ENCODE results near the gene DCXR. TPM values are rescaled to one million over a fixed set of nuclear protein-coding genes. Genes with fewer than 3 reads are reported as not detected.

The DCXR gene
- total and polyA plus RNA-seq, 8 donors: 34.8 to 108 (median 60.0) TPM

GRCh38 chr17:82021107-82021899, 16.2 kb downstream of the DCXR start:
- no peak overlapping the region for H3K27ac ChIP-seq
- FAIRE-seq: no peak
- peak overlapping the region in 1 of 4 donors; percentile 95 for H3K4me3 ChIP-seq
- intact Hi-C loops (cut with DNase I): loop anchor here in 1 of 3 donors (10.0 kb wide), 1 partner anchor 133 kb away; no protein-coding TSS in a partner anchor
- H3K4me1 ChIP-seq: peaks cover 9 to 14% (median 14%) of the 10 kb centered on the region in 3 donors
- H3K36me3 ChIP-seq: no peaks in the 10 kb centered on the region
- peak; percentile 68 to 92 (median 78) for DNase-seq
- peak in 3 of 4 donors; percentile 34 to 43 (median 35) for ATAC-seq
- H3K9me3 ChIP-seq: no peaks in the 10 kb centered on the region
- no peaks in the 10 kb centered on the region for H3K27me3 ChIP-seq
- peak; percentile 15 to 71 (median 50) for TF ChIP-seq CTCF (IDR thresholded peaks at IDR 0.05)
- 17 to 18% methylated on average over 25 of the region's 25 CpGs for WGBS, 2 donors

DNA sequence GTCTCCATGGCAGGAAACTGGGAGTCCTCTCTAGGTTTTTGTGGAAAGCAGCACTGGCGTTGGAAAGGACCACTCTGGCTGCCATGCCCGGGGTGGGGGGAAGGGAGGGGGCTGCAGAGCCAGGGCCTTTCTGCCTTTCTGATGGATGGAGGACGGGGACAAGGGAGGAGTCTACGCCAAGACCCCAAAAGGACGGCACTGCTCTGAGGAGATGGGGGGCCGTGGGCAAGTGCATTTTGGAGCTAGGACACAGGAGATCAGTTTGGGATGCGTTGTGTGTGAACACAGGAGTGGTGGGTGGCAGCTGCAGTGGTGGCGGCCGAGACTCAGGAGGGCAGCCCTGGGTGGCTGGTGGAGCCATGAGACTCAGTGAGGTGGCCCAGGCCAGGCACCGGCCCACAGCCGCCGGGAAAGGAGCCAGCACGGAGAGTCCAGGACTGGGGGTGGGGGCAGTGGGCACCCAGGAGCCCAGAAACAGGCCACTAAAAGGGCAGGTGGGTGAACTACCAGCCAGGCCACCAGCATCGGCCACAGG, 16.9 kb downstream of the DCXR start:
- H3K4me1 ChIP-seq: peaks cover 9 to 14% (median 14%) of the 10 kb centered on the region in 3 donors
- WGBS, 2 donors: 61 to 69% methylated on average over 14 of the region's 14 CpGs
- H3K4me3 ChIP-seq: no peak overlapping the region

GRCh38 chr17:82019690-82020571, 17.6 kb downstream of the DCXR start:
- H3K4me1 ChIP-seq: peaks cover 9 to 14% (median 14%) of the 10 kb centered on the region in 3 donors
- intact Hi-C loops (cut with DNase I): loop anchor here (2.0 to 10.0 kb wide), 4 partner anchors 55 to 135 kb away; partner anchors contain the start of gene NOTUM (in 1 of the 3)
- no peaks in the 10 kb centered on the region for H3K27me3 ChIP-seq
- H3K36me3 ChIP-seq: no peaks in the 10 kb centered on the region
- FAIRE-seq (no peak), DNase-seq (peak in 5 of 6 donors; percentile 42 to 85 (median 60)), ATAC-seq (no peak)
- no peak overlapping the region for H3K4me3 ChIP-seq
- TF ChIP-seq CTCF (IDR thresholded peaks at IDR 0.05): peak; percentile 51 to 80 (median 53)
- WGBS, 2 donors: 60 to 63% methylated on average over 26 to 34 of the region's 34 CpGs
- H3K27ac ChIP-seq: no peak overlapping the region
- no peaks in the 10 kb centered on the region for H3K9me3 ChIP-seq

More for the DNA sequence above, 16.9 kb downstream of the DCXR start:
- Histone ChIP-seq H3K27me3 (no peaks in the 10 kb centered on the region), H3K27ac (no peak overlapping the region), H3K36me3 (no peaks in the 10 kb centered on the region), H3K9me3 (no peaks in the 10 kb centered on the region)
- FAIRE-seq (no peak), DNase-seq (peak in 2 of 6 donors; percentile 58 to 82), ATAC-seq (no peak)
- intact Hi-C loops (cut with DNase I): loop anchor here in 1 of 3 donors (10.0 kb wide), 1 partner anchor 134 kb away; no protein-coding TSS in a partner anchor
- no peak for TF ChIP-seq CTCF (IDR thresholded peaks at IDR 0.05)

- Histone ChIP-seq H3K27ac (no peak overlapping the region), H3K4me3 (no peak overlapping the region), H3K36me3 (no peaks in the 10 kb centered on the region), H3K4me1 (peaks cover 9 to 13% (median 13%) of the 10 kb centered on the region in 3 donors), H3K27me3 (no peaks in the 10 kb centered on the region), H3K9me3 (no peaks in the 10 kb centered on the region)
- ATAC-seq (no peak), DNase-seq (no peak), FAIRE-seq (no peak)
- TF ChIP-seq CTCF (IDR thresholded peaks at IDR 0.05): no peak
- intact Hi-C loops (cut with DNase I): loop anchor here (2.0 to 10.0 kb wide), 3 partner anchors 54 to 64 kb away; partner anchors contain the start of gene NOTUM (in 1 of the 3)
- 81 to 84% methylated on average over 33 of the region's 33 CpGs for WGBS, 2 donors
Observed at GRCh38 chr17:82018989-82019689, 18.4 kb downstream of the DCXR start.
